ENCODE results near the gene FANCL.
"Not testable (repeated sequence)": the region's sequence is repeated elsewhere in the genome, so short reads cannot be mapped to it uniquely, and the experiment has no call there.

Gene FANCL

DNA sequence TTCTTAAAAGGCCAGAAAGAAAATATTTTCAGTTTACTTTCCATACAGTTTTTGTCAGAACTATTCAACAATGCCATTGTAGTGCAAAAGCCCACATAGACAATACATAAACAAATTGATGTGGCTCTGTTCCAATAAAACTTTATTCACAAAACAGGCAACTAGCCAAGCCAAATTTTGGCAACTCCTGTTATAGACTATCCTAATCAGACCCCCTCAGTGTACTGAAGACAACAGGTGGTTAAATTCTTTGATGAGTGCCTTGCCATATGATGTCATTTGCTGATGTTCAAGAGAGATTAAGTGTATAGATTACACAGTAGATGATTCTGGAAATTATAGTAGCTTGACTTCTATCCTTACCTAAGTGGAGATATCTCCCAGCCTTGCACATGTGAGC, 83.4 kb downstream of the FANCL start:
- no peak for DNase-seq (ENCODE audit: low read depth)
- H3K4me3 ChIP-seq (ENCODE audit: low read depth, low read length) = no peak overlapping the region

DNA sequence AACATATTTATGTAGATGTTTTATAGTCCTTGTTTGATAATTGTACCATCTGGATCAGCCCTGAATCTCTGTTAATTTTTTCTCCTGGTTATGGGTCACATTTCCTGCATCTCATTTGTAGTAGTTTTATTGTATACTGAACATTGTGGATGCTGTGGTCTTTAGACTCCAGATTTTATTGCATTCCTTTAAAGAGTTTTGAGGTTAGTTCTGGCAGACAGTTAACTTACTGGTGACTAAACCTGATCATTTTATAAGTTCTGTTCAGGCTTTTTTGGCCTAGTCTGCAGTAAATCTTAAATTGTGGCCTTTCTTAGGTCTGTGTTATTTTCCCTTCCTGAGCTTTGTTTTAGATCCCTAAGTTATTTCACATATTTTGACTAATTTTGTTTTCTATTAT, 84.3 kb downstream of the FANCL start:
- H3K4me3 ChIP-seq (ENCODE audit: low read depth, low read length) = no peak overlapping the region
- no peak for DNase-seq (ENCODE audit: low read depth)

DNA sequence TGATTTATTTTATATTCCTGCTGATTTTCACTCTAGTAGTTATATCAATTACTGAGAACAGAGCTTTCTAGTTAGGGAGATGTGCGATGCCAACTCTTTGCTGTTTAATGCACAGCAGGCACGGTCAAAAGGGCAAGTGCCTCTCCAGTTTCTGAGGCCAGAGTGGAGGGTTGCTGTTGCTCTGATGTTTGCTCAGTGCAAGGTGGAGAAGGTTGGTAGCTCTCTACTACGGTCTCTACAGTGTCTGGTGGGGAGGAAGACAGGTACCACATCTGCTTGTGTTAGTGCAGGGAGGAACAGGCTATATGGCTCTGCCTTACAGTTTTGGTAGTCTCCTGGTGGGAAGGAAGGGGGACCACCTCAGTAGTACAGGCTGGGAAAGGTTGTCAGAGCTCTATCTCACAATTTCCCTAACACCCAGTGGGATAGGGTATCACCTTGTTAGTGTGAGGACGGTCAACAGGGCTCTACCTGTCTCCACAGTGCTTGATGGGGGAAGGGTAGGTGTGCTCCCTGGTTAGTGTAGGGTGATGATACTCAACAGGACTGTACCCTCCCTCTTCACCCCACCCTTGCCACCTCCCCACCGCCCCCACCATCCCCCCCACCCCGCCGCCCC, 85.9 kb downstream of the FANCL start:
- no peak for DNase-seq (ENCODE audit: low read depth)
- H3K4me3 ChIP-seq (ENCODE audit: low read depth, low read length) = no peak overlapping the region

DNA sequence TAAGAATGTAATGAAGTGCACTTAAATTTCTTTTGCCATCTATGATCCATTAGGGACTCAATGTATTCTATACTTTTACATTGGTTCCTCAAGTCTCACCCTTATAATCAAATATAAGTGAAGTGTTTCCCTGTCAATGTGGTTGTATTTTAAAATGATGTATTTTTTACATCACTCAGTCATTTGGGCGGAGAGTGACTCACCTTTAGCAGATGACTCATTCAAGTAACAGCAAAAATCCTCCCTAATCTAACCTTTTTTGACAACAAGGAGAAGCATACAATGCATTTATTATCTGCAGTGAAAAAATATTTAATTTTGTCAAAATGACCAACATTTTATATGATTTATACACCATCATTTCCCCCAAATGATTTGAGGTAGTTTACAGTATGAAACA, 94.4 kb downstream of the FANCL start:
- DNase-seq (ENCODE audit: low read depth) = no peak
- H3K4me3 ChIP-seq (ENCODE audit: low read depth, low read length) = no peak overlapping the region

DNA sequence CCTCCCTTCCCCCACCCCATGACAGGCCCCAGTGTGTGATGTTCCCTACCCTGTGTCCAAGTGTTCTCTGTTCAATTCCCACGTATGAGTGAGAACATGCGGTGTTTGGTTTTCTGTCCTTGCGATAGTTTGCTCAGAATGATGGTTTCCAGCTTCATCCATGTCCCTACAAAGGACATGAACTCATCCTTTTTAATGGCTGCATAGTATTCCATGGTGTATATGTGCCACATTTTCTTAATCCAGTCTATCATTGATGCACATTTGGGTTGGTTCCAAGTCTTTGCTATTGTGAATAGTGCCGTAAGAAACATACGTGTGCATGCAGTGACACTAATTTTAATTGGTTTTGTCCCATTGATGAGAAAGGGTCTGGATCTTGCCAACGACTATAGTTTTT, 95.4 kb downstream of the FANCL start:
- DNase-seq (ENCODE audit: low read depth); H3K4me3 ChIP-seq (ENCODE audit: low read depth, low read length): not testable (repeated sequence)

DNA sequence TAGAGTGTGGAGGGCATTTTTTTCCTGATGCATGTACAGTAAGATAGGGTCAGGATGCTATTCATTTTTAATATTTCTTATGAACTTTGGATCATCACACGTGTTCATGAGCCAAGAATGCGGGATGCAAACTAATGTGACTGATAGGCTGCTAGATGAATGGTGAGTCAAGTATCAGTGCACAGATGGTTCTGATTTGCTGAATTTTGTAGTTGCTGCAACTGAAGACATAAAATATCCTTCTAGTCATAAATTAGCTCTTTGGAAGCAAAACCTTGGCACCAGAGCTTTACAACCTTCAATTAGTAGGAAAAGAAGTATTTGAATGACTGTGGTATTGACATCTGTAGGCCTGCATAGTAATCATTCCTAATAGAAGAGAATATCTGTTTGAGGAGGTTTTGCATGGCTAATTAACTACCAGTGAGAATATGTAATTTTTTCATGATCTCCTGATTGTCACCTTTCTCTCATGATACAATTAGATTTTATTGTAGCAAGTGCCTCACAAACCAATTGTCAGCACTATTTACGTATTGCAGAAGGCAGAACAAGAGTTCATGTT, 100.5 kb downstream of the FANCL start:
- H3K4me3 ChIP-seq (ENCODE audit: low read depth, low read length) = no peak overlapping the region
- DNase-seq (ENCODE audit: low read depth) = peak; percentile 41

DNA sequence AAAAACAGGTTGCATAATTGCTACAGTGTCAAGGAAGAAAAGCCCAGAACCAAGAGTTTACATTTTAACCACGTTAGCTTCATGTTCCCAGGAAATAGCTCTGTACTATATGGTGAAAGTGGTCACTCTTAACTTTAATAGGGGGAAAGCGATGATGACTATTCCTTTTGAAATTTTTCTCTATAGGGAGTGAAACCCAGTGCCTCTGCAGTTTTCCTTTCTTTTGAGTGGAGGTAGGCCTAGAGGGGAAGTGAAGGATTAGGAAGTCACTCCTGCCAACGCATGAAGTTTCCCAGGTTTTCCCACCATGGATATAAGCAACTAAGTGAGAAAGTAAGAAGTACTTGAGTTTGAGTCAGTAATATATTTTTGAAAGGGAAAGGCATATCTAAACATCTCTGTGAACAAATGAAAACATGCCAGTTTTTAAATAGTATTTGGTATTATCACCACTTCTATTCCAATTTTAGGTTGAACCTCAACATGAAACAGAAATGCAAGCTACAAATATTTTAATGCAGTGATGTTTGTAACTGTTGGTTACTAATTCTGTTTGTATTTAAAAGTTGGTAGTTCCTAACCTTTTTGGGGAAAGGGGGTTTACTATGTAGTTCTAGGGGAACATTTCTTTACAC, 102.6 kb downstream of the FANCL start:
- no peak overlapping the region for H3K4me3 ChIP-seq (ENCODE audit: low read depth, low read length)
- DNase-seq (ENCODE audit: low read depth) = peak; percentile 22

DNA sequence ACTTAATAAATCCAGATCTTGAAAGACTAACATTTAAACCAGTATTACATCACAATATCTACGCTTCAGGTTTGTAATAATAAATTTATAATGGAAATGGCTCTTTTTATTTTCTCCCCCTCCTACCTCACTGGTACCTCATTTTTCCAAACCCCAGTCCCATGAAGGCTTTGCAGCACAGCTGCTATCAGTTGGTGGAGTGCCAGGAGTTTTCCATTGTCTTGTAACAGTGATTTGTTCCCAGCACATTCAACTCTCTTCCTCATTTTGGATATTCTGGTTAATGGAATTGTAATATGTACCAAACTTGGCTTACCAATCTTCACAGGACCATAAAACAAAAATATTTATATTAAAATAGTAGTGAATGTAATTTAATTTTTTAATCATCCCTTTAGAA, 103.3 kb downstream of the FANCL start:
- DNase-seq (ENCODE audit: low read depth) = no peak
- H3K4me3 ChIP-seq (ENCODE audit: low read depth, low read length) = no peak overlapping the region

DNA sequence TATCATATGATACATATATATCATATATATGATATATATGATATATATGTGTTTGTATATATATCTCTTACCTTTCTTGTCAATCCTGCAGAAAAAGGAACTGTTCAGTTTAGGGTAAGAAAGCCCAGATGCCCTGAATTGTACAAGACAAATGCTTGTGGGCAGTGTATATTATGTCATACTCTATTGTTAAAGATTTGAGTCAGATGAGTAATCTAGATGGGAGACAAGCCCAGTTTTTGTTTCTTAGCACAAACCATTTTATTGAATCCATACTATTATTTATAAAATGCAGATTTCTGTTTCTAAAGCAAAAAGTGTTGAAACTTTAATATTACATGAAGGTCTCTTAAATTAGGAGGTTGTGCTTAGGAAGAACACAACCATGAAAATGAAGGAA, 103.9 kb downstream of the FANCL start:
- no peak for DNase-seq (ENCODE audit: low read depth)
- H3K4me3 ChIP-seq (ENCODE audit: low read depth, low read length) = no peak overlapping the region

DNA sequence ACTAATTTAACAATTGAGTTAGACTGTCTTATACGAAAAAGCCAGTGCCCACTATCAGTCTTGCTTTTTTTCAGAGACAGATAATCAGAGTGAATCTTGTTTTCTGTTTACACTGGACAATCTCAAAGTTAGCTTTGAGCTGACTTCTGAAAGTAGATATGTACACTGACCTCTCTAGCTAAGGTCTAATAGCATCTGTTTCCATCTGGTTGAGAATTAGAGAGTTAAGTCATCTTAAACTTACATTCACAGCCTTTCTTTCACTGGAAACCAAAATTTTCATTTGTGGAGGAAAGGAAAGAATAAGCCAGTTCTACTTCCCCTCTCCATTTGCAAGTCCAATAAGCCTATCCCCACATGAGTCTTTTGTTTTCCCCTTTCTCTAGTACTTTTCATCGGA, 105.3 kb downstream of the FANCL start:
- no peak for DNase-seq (ENCODE audit: low read depth)
- H3K4me3 ChIP-seq (ENCODE audit: low read depth, low read length) = no peak overlapping the region

DNA sequence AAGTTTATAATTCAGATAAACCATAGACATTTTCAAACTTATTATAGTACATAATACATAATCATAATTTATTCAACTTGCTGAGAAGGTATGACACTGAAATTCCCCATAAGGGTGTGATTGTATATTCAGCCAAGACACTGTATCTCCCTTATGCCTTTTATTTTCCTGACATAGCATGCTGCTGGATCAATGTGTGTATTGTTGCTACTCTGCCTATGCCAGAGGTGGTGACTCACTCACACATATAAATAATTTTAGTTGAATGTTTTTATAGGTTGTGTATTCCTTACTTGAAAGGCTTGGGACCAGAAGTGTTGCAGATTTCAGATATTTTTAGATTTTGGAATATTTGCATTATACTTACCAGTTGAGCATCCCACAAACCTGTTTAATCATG, 107.7 kb downstream of the FANCL start:
- no peak for DNase-seq (ENCODE audit: low read depth)
- no peak overlapping the region for H3K4me3 ChIP-seq (ENCODE audit: low read depth, low read length)

DNA sequence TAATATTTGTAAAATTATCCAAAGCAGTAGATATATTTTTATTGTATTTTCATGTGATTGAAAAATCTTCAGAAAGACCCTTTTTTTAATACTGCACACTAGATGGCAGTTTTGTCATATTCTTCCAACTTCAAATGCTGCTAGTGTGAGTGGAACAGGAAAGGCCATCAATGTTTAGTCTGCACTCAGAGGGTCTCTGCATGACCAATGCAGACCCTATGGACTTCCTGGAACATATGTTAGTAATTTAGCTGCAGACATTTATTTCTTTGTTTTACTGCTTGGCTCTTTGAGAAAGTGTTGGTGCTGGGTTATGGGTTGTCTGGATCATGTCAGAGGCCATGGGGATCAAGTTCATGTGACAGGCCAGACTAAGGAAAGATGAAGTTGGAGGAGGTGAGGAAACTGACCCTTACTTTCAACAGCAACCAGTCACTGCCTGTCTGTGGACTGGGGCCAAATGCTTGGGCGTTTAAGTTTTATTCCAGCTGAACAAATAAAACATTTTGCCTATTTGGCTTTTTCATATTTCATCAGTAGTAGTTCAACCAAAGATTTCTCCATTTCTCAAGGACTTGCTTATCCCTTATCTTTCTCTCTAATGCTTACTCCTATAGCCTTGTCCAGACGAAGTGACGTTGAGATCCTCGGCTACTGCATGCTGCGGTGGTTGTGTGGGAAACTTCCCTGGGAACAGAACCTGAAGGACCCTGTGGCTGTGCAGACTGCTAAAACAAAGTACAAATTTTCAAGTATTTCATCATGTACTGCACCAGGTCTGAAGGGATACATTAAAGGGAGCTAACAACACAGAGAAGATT, 109.7 kb downstream of the FANCL start:
- peak; percentile 75 for DNase-seq (ENCODE audit: low read depth)

DNA sequence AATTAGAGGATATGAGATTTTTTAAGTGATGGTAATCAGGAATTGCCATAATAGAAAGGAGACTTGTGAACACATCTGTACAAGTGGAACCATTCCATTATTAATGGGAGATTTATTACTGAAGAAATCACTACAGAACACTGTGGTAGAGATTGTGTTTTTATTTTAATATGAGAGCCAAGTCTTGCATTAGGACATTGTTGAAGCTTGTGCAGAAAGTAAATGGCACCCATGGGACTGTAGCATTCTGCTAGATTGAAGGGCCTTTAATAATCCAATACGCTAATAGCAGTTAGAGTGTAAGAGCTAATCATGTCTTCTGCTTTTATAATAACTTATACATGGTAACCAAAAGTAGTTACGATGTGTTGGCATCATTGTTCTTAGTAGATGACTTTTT, 110.9 kb downstream of the FANCL start:
- DNase-seq (ENCODE audit: low read depth) = no peak
- no peak overlapping the region for H3K4me3 ChIP-seq (ENCODE audit: low read depth, low read length)

More for the DNA sequence above, 109.7 kb downstream of the FANCL start:
- no peak overlapping the region for H3K4me3 ChIP-seq (ENCODE audit: low read depth, low read length)

DNA sequence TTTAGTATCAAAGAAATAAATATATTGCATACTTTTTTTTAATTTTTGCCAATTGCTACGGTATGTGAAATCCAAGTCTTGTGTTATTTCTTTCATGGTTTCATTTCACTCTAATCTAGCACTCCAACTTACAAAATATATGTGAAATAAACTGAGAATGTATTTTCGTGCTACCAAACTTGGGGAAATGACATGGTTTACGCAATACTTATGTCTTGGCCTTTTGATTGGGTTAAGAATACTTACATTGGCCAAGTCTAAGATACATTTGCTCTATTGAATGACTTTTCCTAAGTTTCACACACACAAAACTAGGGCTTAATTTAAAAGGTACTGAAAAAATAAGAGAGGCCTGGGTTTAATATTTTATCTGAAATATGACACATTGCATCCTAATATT, 114.0 kb downstream of the FANCL start:
- no peak for DNase-seq (ENCODE audit: low read depth)
- H3K4me3 ChIP-seq (ENCODE audit: low read depth, low read length) = no peak overlapping the region

DNA sequence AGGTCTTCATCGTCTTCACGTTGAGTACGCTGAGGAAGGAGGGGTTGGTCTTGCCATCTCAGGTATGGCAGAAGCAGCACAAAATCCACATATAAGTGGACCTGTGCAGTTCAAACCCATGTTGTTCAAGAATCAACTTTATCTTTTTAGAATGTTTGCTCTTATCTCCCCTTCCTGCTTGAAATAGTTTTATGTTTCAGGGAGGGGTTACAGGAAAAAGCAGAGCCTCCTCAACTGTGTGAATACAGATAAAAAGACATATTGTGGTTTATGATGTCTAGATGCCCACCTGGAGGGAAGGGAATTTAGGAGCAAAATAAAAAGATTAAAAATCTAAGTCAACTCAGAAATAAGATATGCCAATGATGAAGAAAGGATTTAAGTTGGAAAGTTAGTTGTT, 118.6 kb downstream of the FANCL start:
- no peak for DNase-seq (ENCODE audit: low read depth)

DNA sequence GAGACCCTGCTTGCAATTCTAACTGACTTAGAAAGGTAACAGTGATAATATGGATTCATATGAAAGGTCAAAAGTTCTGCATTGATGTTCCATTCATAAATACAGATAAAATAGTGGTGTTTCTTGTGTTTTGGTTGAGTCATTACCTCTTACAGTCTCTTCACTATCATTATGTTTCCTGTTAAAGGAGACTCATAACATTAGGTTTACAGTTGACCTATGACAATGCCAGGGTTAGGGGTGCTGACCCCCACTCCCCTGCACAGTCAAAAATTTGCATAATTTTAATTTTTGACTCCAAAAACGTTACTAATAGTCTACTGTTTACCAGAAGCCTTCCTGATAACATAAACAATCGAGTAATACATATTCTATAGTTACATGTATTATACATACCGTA, 119.1 kb downstream of the FANCL start:
- no peak overlapping the region for H3K4me3 ChIP-seq (ENCODE audit: low read depth, low read length)
- no peak for DNase-seq (ENCODE audit: low read depth)

More for the DNA sequence above, 118.6 kb downstream of the FANCL start:
- no peak overlapping the region for H3K4me3 ChIP-seq (ENCODE audit: low read depth, low read length)

DNA sequence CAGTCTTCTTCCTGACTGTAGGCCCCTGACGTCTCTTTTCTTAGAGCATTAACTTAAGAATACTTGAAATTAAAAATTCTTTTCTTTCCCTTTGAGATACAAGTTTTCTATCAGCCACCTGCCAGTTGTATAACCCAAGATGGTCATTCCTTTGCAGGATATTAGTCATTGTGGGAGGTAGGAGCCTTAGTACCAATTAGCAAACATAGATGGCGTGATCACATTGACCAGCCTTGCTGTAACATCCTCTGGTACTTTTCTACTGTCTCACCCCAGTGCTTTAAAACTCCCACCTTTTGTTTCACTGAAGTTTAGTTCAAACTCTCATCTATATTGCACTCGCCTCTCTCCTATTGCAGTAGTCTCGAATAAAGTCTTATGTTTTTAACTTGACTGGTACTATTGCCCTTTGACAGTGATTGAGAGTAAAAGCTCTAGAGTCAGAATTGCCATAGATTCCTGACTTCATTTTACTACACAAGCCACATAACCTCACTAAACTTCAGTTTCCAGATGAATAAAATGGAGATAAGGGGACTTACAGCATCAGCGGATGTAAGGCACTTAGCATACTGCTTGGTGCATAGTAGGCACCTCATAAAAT, 120.4 kb downstream of the FANCL start:
- H3K4me3 ChIP-seq (ENCODE audit: low read depth, low read length) = no peak overlapping the region
- no peak for DNase-seq (ENCODE audit: low read depth)

DNA sequence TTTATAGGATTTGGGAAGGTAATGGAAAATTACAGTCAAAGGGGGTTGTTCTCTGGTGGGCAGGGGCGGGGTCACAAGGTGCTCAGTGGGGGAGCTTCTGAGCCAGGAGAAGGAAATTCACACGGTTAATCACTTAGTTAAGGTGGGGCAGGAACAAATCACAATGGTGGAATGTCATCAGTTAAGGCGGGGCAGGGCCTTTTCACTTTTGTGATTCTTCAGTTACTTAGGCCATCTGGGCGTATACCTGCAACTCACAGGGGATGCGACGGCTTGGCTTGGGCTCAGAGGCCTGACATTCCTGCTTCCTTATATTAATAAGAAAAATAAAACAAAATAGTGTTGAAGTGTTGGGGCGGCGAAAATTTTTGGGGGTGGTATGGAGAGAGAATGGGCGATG, 127.6 kb downstream of the FANCL start:
- DNase-seq (ENCODE audit: low read depth); H3K4me3 ChIP-seq (ENCODE audit: low read depth, low read length): not testable (repeated sequence)

DNA sequence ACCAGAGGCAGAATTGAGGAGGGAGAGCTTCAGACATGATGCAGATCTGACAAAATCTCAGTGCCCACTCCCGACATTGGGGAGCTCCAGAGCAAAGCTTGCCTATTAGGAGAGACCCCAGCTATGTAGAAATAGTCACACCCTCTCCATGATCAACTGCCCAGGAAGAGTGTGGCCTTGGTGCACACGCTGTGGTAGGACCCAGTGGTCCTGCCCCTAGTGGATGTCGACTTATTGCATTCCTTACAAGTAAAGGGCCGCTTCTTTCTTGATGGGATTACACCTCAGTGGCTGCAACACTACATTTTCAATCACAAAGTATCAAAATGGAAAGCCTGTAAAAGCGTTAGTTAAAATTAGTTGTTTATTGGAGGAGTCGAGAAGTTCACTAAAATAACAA, 130.4 kb downstream of the FANCL start:
- DNase-seq (ENCODE audit: low read depth) = no peak
- H3K4me3 ChIP-seq (ENCODE audit: low read depth, low read length) = no peak overlapping the region

DNA sequence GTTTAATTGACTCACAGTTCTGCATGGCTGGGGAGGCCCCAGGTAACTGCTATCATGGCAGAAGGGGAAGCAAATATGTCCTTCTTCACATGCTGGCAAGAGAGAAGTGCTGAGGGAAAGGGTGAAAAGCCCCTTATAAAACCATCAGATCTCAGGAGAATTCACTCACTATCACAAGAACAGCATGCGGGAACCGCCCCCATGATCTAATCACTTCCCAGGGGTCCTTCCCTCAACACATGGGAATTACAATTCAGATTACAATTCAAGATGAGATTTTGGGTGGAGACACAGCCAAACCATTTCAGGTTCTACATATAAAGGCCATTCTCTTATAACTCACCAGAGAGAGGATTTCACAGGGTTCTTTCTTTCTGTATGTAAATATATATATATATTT, 131.6 kb downstream of the FANCL start:
- no peak for DNase-seq (ENCODE audit: low read depth)
- no peak overlapping the region for H3K4me3 ChIP-seq (ENCODE audit: low read depth, low read length)

All from skeletal muscle cell (primary cell).